PC-9 (cell line): ENCODE measurements around the gene MRPL45. TPM values are rescaled to one million over a fixed set of nuclear protein-coding genes. Genes with fewer than 3 reads are reported as not detected.
"Not testable (repeated sequence)": the region's sequence is repeated elsewhere in the genome, so short reads cannot be mapped to it uniquely, and the experiment has no call there.

Source experiments
- BruUV-seq: library from RNA; stranded (reverse); fragments of 400-500 nt; replicated peaks from 2 replicates; lab custom pipeline; 2021; lab: Mats Ljungman, UMichigan
- CTCF ChIA-PET: fragments of 300-600 bp; sonication (Branson Sonifier 250); formaldehyde crosslinking; loops from one replicate; lab custom pipeline; 2022; ENCODE audit warnings: antibody characterized with exemption; lab: Charles Lee
- POLR2A ChIA-PET: fragments of 300-600 bp; sonication (Branson Sonifier 250); formaldehyde crosslinking; loops from one replicate; lab custom pipeline; 2022; ENCODE audit warnings: antibody characterized with exemption; ENCODE audit not compliant: unreplicated experiment; lab: Charles Lee
- DNase-seq, 2 experiments: peaks; one replicate each; pipeline versions ENCODE4 v3.0.0 to v3.0.0-alpha.2; 2015 to 2022; ENCODE audit warnings: mixed read lengths in 1 of 2
- H2AFZ ChIP-seq: fragments of 200-600 bp; sonication (generic); 2 replicates; pipeline ENCODE4 v1.8.1; 2017; ENCODE audit warnings: antibody characterized with exemption
- H3F3A ChIP-seq: fragments of 200-600 bp; sonication (generic); 2 replicates; pipeline ENCODE4 v1.8.1; 2017; ENCODE audit warnings: antibody characterized with exemption, mild to moderate bottlenecking, low read depth; ENCODE audit not compliant: insufficient read depth
- H3K27ac ChIP-seq: fragments of 200-600 bp; sonication (generic); 2 replicates; pipeline ENCODE4 v1.6.1; 2016; ENCODE audit warnings: mixed run types
- H3K27me3 ChIP-seq: fragments of 200-600 bp; sonication (generic); 2 replicates; pipeline ENCODE4 v1.6.1; 2016; ENCODE audit warnings: low read depth, mixed run types; ENCODE audit not compliant: insufficient read depth
- H3K36me3 ChIP-seq: fragments of 200-600 bp; sonication (generic); 2 replicates; pipeline ENCODE4 v1.6.1; 2016; ENCODE audit warnings: low read depth, mixed run types
- H3K4me1 ChIP-seq: fragments of 200-600 bp; sonication (generic); replicated peaks from 2 replicates; pipeline ENCODE4 v1.6.1; 2016; ENCODE audit warnings: mixed run types; ENCODE audit not compliant: insufficient read depth
- H3K4me2 ChIP-seq: fragments of 200-600 bp; sonication (generic); 2 replicates; pipeline ENCODE4 v1.6.1; 2017; ENCODE audit warnings: mixed run types
- H3K4me3 ChIP-seq: fragments of 200-600 bp; sonication (generic); 2 replicates; pipeline ENCODE4 v1.6.1; 2016; ENCODE audit warnings: mixed run types
- H3K79me2 ChIP-seq: fragments of 200-600 bp; sonication (generic); 2 replicates; pipeline ENCODE4 v1.6.1; 2017; ENCODE audit warnings: low read depth, mixed run types
- H3K9me2 ChIP-seq: fragments of 200-600 bp; sonication (generic); 2 replicates; pipeline ENCODE4 v1.8.1; 2017; ENCODE audit warnings: mild to moderate bottlenecking; ENCODE audit not compliant: insufficient read depth
- H3K9me3 ChIP-seq: fragments of 200-600 bp; sonication (generic); 2 replicates; pipeline ENCODE4 v1.8.1; 2016; ENCODE audit warnings: low read depth; ENCODE audit not compliant: insufficient read depth
- H4K20me1 ChIP-seq: fragments of 200-600 bp; sonication (generic); 2 replicates; pipeline ENCODE4 v1.8.1; 2017; ENCODE audit not compliant: insufficient read depth
- intact Hi-C: fragments of 100-400 bp; cut with micrococcal nuclease; formaldehyde crosslinking; loops from one replicate; pipeline ENCODE4 v1.10.0; 2022; ENCODE audit not compliant: unreplicated experiment
- total RNA-seq: library from RNA; stranded (reverse); gene quantifications from 2 replicates; pipeline ENCODE4 v1.2.3, GENCODE V29; 2021

The MRPL45 gene
- total RNA-seq, 1 experiment from 2014 or later = 56.2 TPM

DNA sequence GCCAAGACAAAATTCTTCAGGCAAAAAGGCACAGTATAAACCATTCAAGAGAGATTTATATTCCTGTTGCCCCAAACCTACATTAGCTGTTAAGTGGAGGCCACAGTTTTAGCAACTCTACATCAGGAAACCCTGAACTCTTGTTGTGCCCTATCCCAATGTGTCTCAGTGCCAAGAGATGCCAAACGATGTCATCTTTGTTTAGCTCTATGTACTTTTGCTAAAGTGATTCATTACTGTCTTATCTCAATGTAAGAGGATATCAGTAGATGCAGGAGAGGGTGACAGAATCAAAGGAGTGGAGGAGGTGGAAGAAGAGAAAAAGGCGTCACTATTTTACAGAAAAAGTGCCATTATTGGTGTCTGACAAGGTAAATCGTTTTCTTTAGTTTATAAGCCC is 28.8 kb upstream of the MRPL45 start:
- POLR2A ChIA-PET, H3K27ac ChIP-seq, H3F3A ChIP-seq, H4K20me1 ChIP-seq, H3K36me3 ChIP-seq, H3K9me2 ChIP-seq, BruUV-seq, H2AFZ ChIP-seq, H3K4me1 ChIP-seq, CTCF ChIA-PET, H3K27me3 ChIP-seq, H3K4me3 ChIP-seq, intact Hi-C loops, H3K4me2 ChIP-seq, DNase-seq, H3K79me2 ChIP-seq, H3K9me3 ChIP-seq: not testable (repeated sequence)

DNA sequence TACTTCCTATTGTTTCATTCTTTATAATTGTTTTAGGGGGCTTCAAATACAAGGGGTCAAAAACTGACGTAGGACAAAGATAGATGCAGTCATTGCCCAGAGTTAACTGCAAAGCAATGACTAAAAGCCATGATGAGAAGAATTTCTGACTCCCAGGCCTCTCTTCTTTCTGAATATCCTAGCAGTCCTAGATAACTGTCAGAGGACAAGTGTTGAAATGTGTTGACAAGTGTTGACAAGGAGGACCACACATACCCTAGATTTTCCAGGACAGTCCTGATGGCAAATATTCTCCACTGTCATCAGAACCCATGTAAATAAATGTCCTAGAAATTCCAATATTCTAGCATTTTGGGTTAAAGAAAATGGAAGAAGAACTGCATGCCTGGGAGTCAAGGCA is 27.9 kb upstream of the MRPL45 start:
- CTCF ChIA-PET, DNase-seq, intact Hi-C loops, H3K4me2 ChIP-seq, H2AFZ ChIP-seq, BruUV-seq, H3K36me3 ChIP-seq, H3K4me1 ChIP-seq, H3K9me3 ChIP-seq, H3K9me2 ChIP-seq, H3K4me3 ChIP-seq, H3K79me2 ChIP-seq, H3F3A ChIP-seq, H3K27ac ChIP-seq, H3K27me3 ChIP-seq, POLR2A ChIA-PET, H4K20me1 ChIP-seq: not testable (repeated sequence)

DNA sequence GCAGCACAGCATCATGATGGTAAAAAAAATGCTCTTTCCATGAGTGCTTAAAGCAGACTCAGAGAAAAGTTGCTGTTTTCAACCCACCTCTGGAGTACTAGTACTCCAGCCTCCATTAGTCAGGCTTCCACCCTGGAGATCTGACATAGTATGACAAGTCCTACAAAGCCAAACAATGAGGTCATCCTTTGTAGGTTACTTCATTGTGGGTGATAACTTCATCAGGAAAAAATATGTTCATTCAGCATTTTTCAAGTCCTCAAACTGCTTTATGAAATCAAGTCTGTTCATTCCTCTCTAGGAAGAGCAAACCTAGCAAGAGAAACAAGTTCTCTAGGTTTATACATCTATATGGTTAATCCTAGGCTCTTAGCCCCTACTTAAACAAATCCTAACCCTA is 27.4 kb upstream of the MRPL45 start:
- BruUV-seq, CTCF ChIA-PET, H3K27ac ChIP-seq: not testable (repeated sequence)

DNA sequence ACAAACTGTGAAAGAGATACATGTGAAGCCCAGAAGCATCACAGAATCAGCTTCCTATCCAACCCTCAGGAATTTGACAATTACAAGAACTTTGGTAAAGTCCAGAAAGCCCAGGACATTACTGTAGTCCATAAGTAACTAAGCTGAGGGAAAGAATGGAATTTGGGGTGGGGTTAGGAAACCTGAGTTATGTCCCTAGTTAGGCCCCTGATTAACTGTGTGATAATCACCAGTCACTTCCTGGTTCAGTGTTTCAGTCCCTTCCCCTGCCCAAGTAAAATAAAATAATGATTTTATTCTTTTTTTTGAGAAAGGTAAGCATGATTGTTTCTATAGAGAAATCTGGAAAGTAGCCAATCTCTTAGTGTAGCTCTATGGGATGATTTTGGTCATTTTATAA is 11.0 kb upstream of the MRPL45 start:
- H2AFZ ChIP-seq, BruUV-seq, H3K9me2 ChIP-seq, H3K79me2 ChIP-seq, H3K9me3 ChIP-seq, POLR2A ChIA-PET, H4K20me1 ChIP-seq, CTCF ChIA-PET, H3K27me3 ChIP-seq, intact Hi-C loops, H3K4me3 ChIP-seq, H3K36me3 ChIP-seq: not testable (repeated sequence)
- peak; percentile 10 to 69 for DNase-seq
- Histone ChIP-seq H3K4me2 (peak overlapping the region; percentile 72; the same call in 1 of the 2 replicates), H3K4me1 (peaks cover 21% of the 10 kb centered on the region), H3F3A (peaks cover 16% of the 10 kb centered on the region), H3K27ac (peak overlapping the region; percentile 78)

More for the DNA sequence above, 27.4 kb upstream of the MRPL45 start:
- H3K4me1 ChIP-seq, POLR2A ChIA-PET, H3K9me3 ChIP-seq, intact Hi-C loops, H3K4me3 ChIP-seq, H3K27me3 ChIP-seq, H3K4me2 ChIP-seq, H4K20me1 ChIP-seq, H3K79me2 ChIP-seq, H2AFZ ChIP-seq, H3K36me3 ChIP-seq, H3F3A ChIP-seq, H3K9me2 ChIP-seq: not testable (repeated sequence)
- DNase-seq = peak in 1 of 2 experiments; percentile 37

DNA sequence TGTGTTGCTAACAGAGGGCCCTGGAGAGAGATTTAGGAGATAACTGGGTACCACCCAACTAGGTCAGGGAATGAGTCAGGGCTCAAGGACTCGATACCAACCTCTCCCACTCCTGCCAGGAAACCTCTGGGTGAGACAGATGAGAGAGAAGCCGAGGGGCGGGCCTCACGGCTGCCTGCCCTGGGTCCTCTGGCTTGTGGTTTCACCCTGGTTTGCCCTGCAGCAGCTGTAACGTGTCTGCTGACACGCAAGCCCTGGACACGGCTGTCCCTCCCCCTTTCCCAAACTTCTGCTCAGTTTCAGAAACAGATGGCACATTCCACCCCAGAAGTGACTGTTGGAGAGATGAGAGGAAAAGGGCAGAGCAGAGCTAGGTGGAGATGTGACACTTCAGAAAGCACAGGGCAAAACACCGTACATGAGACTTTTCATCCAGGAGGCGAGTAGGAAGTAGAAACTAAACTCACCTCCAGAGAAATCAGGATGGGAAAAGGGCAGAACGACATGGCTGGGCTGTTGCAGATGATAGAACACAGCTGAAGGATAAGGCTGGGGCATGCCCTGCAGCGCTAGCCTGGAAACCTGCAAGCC is 10.4 kb upstream of the MRPL45 start:
- TSS peak; percentile 98 for BruUV-seq
- H4K20me1 ChIP-seq, H2AFZ ChIP-seq, H3K9me2 ChIP-seq, H3K9me3 ChIP-seq, H3K27me3 ChIP-seq, CTCF ChIA-PET, intact Hi-C loops, H3K36me3 ChIP-seq, POLR2A ChIA-PET, H3K79me2 ChIP-seq: not testable (repeated sequence)
- H3K27ac ChIP-seq = peak overlapping the region; percentile 78
- H3K4me2 ChIP-seq = peak overlapping the region; percentile 72
- peak; percentile 71 to 79 for DNase-seq
- peaks cover 21% of the 10 kb centered on the region for H3K4me1 ChIP-seq
- peak overlapping the region; percentile 21; the same call in 1 of the 2 replicates for H3K4me3 ChIP-seq
- H3F3A ChIP-seq = peaks cover 16% of the 10 kb centered on the region
